WERI-Rb-1 (cell line): ENCODE measurements around the gene CD79B.
"Not testable (repeated sequence)": the region's sequence is repeated elsewhere in the genome, so short reads cannot be mapped to it uniquely, and the experiment has no call there.

ENCODE experiments used
- DNase-seq: peaks from one replicate; pipeline ENCODE4 v3.0.0-alpha.2; 2020
- H3K27ac ChIP-seq: fragments of 250-450 bp; sonication (Bioruptor Pico); 2 replicates; pipeline ENCODE4 v1.5.1; 2020; ENCODE audit warnings: mild to moderate bottlenecking, moderate library complexity
- H3K27me3 ChIP-seq: fragments of 250-450 bp; sonication (Bioruptor Pico); 2 replicates; pipeline ENCODE4 v1.5.1; 2021; ENCODE audit warnings: mild to moderate bottlenecking, low read depth, moderate library complexity; ENCODE audit not compliant: insufficient read depth, severe bottlenecking
- H3K36me3 ChIP-seq: fragments of 250-450 bp; sonication (Bioruptor Pico); 2 replicates; pipeline ENCODE4 v1.5.1; 2020; ENCODE audit warnings: mild to moderate bottlenecking, moderate library complexity
- H3K4me3 ChIP-seq: 2 replicates; pipeline ENCODE4 v1.5.1; 2011; ENCODE audit warnings: low read depth, mild to moderate bottlenecking, control low read depth, low read length
- H3K9me3 ChIP-seq: fragments of 250-450 bp; sonication (Bioruptor Pico); 2 replicates; pipeline ENCODE4 v1.5.1; 2021; ENCODE audit warnings: mild to moderate bottlenecking, moderate library complexity; ENCODE audit not compliant: severe bottlenecking
- CTCF ChIP-seq: IDR thresholded peaks from 2 replicates; pipeline ENCODE4 v1.5.1; 2011; ENCODE audit warnings: low read depth, mild to moderate bottlenecking, control low read depth, inconsistent platforms, low read length

CD79B gene

GRCh38 chr17:63903787-63904201, 28.3 kb downstream of the CD79B start:
- H3K27ac ChIP-seq, H3K9me3 ChIP-seq, H3K4me3 ChIP-seq, H3K36me3 ChIP-seq, H3K27me3 ChIP-seq: not testable (repeated sequence)
- DNase-seq = peak; percentile 42
- TF ChIP-seq CTCF = peak; percentile 27; the same call in 1 of the 2 replicates

DNA sequence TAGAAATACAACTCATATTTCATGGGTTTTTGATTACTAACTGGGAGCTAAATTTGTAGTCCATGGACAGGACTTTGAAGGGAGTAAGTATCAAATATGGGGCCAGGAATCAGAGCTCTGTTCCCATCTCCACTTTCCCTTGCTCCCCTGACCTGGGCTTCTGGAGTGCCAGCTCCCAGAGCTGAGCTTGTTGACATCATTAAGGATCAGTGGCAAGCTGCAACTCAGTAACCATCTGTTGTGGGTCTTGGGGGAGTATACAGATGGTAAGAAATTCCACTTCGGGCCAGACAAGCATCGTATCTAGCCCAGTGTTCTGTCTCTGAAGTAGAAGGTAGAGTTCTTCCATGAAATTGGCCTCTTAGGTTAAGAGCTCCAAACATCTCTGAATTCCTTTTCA, 30.2 kb downstream of the CD79B start:
- not testable (repeated sequence) for H3K9me3 ChIP-seq, H3K27me3 ChIP-seq, H3K36me3 ChIP-seq, H3K4me3 ChIP-seq
- H3K27ac ChIP-seq = 0 out of 2 replicates have a peak overlapping the region, but pooled peaks have one; percentile 2
- peak; percentile 90 for DNase-seq

DNA sequence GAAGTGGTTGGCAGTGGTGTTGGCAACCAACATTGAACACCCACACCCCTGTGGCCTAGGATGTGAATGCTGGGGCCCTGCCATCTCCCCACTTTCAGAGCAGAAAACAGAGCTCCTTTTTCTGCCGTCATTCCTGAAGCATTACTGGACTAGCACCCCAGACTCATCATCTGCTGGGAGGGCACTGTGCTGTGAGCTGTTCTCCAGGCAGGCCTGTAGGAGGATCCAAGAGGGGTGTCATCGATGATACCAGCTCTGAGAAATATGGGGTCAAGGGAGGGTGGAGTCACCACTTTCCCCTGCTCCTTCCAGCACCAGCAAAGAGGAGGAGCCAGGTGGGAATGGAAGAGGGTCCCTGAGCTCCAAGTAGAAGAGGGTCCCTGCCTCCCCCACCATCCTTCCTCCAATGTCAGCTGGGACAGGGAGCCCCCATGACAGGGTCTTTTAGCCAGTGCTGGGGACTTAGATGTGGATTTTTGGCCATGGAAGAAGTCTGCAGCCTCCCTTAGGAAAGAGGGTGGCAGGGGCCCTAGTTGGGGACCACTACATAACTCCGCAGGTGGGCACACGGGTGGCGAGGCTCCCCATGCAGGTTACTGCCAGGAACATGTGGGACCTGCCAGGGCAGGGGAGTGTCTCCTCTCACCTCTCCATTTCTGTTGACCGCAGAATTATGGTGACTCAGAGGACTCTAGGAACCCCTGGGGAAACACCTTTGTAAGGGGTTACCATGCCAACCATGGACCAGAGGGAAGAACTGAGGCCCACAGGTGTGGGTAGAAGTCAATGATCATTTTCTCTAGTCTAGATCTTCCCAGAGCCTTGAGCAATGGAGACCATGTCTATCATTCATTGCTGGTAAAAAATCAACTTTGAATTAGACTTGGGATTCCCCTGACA, 33.0 kb downstream of the CD79B start:
- H3K4me3 ChIP-seq, H3K36me3 ChIP-seq, H3K9me3 ChIP-seq, H3K27ac ChIP-seq, DNase-seq, H3K27me3 ChIP-seq: not testable (repeated sequence)

- DNase-seq, H3K27me3 ChIP-seq, H3K27ac ChIP-seq, H3K36me3 ChIP-seq, H3K4me3 ChIP-seq, H3K9me3 ChIP-seq: not testable (repeated sequence)
Measured at GRCh38 chr17:63896524-63897354, 35.4 kb downstream of the CD79B start, which contains the start of gene CSH1. TSS of gene CSH1 (minus strand) at chr17:63896574. CDS start at chr17:63896511, 63 bp downstream.

- not testable (repeated sequence) for H3K36me3 ChIP-seq, H3K4me3 ChIP-seq, DNase-seq, H3K27ac ChIP-seq, H3K9me3 ChIP-seq, H3K27me3 ChIP-seq
Measured at GRCh38 chr17:63894821-63895220, 37.3 kb downstream of the CD79B start.

GRCh38 chr17:63894021-63894420, 38.1 kb downstream of the CD79B start:
- H3K9me3 ChIP-seq, DNase-seq, H3K36me3 ChIP-seq, H3K27ac ChIP-seq, H3K4me3 ChIP-seq, H3K27me3 ChIP-seq: not testable (repeated sequence)

- not testable (repeated sequence) for H3K27me3 ChIP-seq, H3K36me3 ChIP-seq, H3K9me3 ChIP-seq, H3K4me3 ChIP-seq, H3K27ac ChIP-seq, DNase-seq
Measured at GRCh38 chr17:63892316-63893037, 39.7 kb downstream of the CD79B start.

DNA sequence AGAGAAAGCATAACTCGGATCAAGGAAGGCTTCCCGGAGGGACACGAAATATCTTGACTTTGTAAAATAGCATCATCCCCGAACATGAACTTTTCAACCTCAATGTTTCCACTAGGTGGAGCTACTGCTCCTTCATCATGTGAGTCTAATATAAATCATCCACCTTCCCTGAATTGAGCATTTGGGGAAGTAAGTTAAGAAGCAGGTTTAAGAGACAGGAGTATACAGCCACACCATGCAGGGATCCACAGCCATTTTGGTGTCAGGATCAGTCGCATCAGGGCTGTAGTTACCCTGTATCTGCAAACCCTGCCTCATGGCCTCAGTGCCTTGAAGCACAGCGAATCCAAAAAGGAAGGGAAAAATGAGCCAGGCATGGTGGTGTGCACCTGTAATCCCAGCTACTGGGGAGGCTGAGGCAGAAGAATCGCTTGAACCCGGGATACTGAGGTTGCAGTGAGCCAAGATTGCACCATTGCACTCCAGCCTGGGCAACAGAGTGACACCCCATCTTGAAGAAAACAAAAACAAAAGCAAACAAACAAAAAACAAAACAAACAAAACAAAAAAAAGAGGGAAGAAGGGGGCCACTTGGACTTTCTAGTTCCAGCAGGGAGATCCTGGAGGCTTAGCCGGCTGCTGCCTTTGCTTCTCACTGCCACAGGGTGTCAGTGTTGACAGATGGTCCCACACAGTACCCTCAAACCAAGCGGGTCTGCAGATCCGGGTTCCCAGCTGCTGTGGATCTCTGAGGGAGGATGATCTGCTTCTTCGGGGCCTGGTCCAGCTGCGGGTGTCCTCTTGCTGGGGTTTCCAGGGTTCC, 42.9 kb downstream of the CD79B start:
- not testable (repeated sequence) for H3K9me3 ChIP-seq, H3K4me3 ChIP-seq, H3K27me3 ChIP-seq, H3K27ac ChIP-seq, H3K36me3 ChIP-seq
- TF ChIP-seq CTCF = peak; percentile 74
- DNase-seq = peak; percentile 85

DNA sequence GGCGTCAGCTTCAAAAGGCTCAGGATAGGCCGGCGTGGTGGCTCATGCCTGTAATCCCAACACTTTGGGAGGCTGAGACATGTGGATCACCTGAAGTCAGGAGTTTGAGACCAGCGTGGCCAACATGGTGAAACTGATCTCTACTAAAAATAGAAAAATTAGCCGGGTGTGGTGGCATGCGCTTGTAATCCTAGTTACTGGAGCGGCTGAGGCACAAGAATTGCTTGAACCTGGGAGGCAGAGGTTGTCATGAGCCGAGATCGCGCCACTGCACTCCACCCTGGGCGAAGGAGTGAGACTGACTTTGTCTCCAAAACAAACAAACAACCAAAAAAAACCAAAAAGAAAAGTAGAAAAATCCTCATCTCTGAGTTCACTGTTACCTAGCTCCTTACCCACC, 47.0 kb downstream of the CD79B start:
- not testable (repeated sequence) for H3K27ac ChIP-seq, H3K4me3 ChIP-seq, DNase-seq, H3K9me3 ChIP-seq, H3K36me3 ChIP-seq, H3K27me3 ChIP-seq

DNA sequence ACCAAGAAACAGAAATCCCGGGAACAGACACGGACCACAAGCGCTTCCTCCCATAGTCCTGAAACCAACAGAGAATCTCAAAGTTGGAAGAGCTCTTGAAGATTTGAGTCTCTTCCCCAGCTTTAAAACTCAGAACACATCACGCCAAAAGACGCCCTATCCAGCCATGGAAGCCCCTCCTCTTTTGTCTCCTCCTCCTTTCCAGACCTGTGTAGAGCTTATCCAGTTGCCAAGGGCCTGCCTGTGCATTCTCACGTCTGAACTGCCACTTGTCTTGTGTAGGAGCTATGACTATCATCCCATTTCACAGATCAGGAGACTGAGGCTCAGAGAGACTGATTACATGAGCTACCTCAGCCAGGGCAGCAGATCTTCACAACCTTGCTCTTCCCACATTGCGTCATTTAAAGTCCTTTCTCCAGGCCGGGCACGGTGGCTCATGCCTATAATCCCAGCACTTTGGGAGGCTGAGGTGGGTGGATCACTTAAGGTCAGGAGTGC, 49.5 kb downstream of the CD79B start:
- not testable (repeated sequence) for H3K4me3 ChIP-seq, H3K9me3 ChIP-seq, DNase-seq, H3K27ac ChIP-seq, H3K27me3 ChIP-seq, H3K36me3 ChIP-seq
